Transverse colon (tissue), 4 donors: Measurements from ENCODE around the gene AHCYL1.

Experiments
- EP300 ChIP-seq: sonication (generic); formaldehyde crosslinking; IDR thresholded peaks from one replicate; pipeline ENCODE4 v1.6.1; 2017; ENCODE audit warnings: antibody characterized with exemption, low read depth
- POLR2A ChIP-seq: fragments of 450-650 bp; IDR thresholded peaks from one replicate; pipeline ENCODE4 v1.6.1; 2016; ENCODE audit warnings: antibody characterized with exemption, mild to moderate bottlenecking, moderate library complexity
- POLR2AphosphoS5 ChIP-seq, 3 donors: sonication (generic); formaldehyde crosslinking; IDR thresholded peaks; one replicate each; pipeline ENCODE4 v1.6.1; 2016; ENCODE audit warnings: antibody characterized with exemption in 3 of 3
- TF ChIP-seq, protein P1 (sequence below), 5 experiments: fragments of 200-600 bp in 3 of 5; fragments of 450-650 bp in 2 of 5; sonication (generic) in 3 of 5; IDR thresholded peaks; 1 replicate in 2 of 5; 2 replicates in 3 of 5; pipeline ENCODE4 v1.5.1; 2016 to 2017; ENCODE audit warnings: antibody characterized with exemption in 5 of 5, inconsistent platforms in 3 of 5, mild to moderate bottlenecking in 2 of 5, moderate library complexity in 1 of 5

DNA sequence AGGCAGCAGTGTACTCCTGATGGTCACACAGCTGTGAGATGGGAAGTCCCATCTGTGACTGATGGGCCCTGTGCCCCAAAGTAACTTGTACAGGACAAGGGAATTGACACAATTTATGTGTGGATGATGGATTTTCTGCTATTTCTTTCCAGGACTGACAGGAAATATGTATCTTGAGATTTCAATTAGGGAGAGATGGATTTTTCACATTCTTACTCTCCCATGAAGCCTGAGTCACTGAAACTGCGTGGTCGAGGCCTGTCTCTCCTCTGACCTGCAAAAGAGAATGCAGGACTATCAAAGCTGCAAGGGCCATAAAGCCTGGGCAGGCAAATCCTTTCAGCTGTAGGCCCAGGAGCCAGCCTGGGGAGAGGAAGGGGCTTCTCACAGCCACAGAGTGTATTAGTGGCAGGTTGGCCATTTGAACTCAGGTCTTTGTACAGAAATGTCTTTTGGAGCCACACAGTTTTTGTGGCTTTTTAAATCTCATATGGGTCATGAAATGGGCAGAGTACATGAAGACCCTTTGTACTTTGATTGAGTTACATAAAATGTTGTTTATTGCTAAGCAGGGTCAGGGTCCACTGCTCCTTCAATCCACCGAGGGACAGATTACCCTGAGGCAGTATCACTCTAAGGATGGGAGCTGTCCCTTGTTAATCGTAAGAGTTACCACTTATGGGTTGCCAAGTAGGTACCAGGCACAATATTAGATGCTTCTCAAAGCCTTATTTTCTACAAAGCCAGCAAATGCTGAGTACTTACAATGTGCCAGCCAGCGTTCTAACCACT, 71.1 kb downstream of the AHCYL1 start:
- TF ChIP-seq EP300 (no peak), POLR2A (no peak), POLR2AphosphoS5 (IDR thresholded peaks at IDR 0.05) (peak in 1 of 3 donors; percentile 35)
- TF ChIP-seq, protein P1, sequence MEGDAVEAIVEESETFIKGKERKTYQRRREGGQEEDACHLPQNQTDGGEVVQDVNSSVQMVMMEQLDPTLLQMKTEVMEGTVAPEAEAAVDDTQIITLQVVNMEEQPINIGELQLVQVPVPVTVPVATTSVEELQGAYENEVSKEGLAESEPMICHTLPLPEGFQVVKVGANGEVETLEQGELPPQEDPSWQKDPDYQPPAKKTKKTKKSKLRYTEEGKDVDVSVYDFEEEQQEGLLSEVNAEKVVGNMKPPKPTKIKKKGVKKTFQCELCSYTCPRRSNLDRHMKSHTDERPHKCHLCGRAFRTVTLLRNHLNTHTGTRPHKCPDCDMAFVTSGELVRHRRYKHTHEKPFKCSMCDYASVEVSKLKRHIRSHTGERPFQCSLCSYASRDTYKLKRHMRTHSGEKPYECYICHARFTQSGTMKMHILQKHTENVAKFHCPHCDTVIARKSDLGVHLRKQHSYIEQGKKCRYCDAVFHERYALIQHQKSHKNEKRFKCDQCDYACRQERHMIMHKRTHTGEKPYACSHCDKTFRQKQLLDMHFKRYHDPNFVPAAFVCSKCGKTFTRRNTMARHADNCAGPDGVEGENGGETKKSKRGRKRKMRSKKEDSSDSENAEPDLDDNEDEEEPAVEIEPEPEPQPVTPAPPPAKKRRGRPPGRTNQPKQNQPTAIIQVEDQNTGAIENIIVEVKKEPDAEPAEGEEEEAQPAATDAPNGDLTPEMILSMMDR (IDR thresholded peaks at IDR 0.05), result no peak
